IMR-90 (cell line): ENCODE results near the gene ILDR2. TPM values are rescaled to one million over a fixed set of nuclear protein-coding genes. Genes with fewer than 3 reads are reported as not detected.

Experiments
- ATAC-seq: fragments of 200-7000 bp; cut with Tn5 transposase; 2 replicates; pipeline ENCODE4 v1.9.1; 2020; ENCODE audit warnings: low read depth, mild to moderate bottlenecking, moderate library complexity
- BruUV-seq: library from RNA; stranded (reverse); fragments of 400-500 nt; replicated peaks from 2 replicates; lab custom pipeline; 2021; lab: Mats Ljungman, UMichigan
- CTCF ChIA-PET: fragments of 300-600 bp; formaldehyde crosslinking; extraction: SDS; loops from one replicate; lab custom pipeline; 2021; ENCODE audit warnings: antibody characterized with exemption; lab: Yijun Ruan, JAX
- POLR2A ChIA-PET: fragments of 300-600 bp; sonication (Branson Sonifier 250); formaldehyde crosslinking; loops from one replicate; lab custom pipeline; 2022; ENCODE audit warnings: antibody characterized with exemption; ENCODE audit not compliant: unreplicated experiment; lab: Charles Lee
- DNase-seq: peaks from one replicate; pipeline ENCODE4 v3.0.0; 2013
- H2AFZ ChIP-seq: replicated peaks from 2 replicates; pipeline ENCODE3; 2013; ENCODE audit warnings: low read length, mild to moderate bottlenecking; ENCODE audit not compliant: poor library complexity
- H2AK5ac ChIP-seq: 2 replicates; pipeline ENCODE4 v1.6.1; 2013; ENCODE audit warnings: low read depth, low read length, inconsistent platforms
- H2AK9ac ChIP-seq: replicated peaks from 2 replicates; pipeline ENCODE3; 2013; ENCODE audit warnings: mild to moderate bottlenecking, low read depth, low read length, moderate library complexity; ENCODE audit not compliant: poor library complexity
- H2BK120ac ChIP-seq: 2 replicates; pipeline ENCODE4 v1.6.1; 2013; ENCODE audit warnings: low read depth, low read length, inconsistent platforms
- H2BK15ac ChIP-seq: 3 replicates; pipeline ENCODE4 v1.6.1; 2013; ENCODE audit warnings: low read depth, low read length, inconsistent platforms
- H2BK20ac ChIP-seq: 2 replicates; pipeline ENCODE4 v1.6.1; 2013; ENCODE audit warnings: low read depth, mild to moderate bottlenecking, inconsistent platforms, low read length, moderate library complexity
- H2BK5ac ChIP-seq: 2 replicates; pipeline ENCODE4 v1.6.1; 2013; ENCODE audit warnings: mild to moderate bottlenecking, low read depth, low read length, inconsistent platforms; ENCODE audit not compliant: poor library complexity, severe bottlenecking
- H3K14ac ChIP-seq: replicated peaks from 2 replicates; pipeline ENCODE4 v1.6.1; 2013; ENCODE audit warnings: low read depth, low read length, inconsistent platforms
- H3K18ac ChIP-seq: 2 replicates; pipeline ENCODE4 v1.6.1; 2013; ENCODE audit warnings: low read depth, low read length, control low read depth
- H3K23ac ChIP-seq: 2 replicates; pipeline ENCODE4 v1.6.1; 2013; ENCODE audit warnings: low read depth, low read length, inconsistent platforms
- H3K27ac ChIP-seq: 2 replicates; pipeline ENCODE4 v1.5.1; 2013; ENCODE audit warnings: mild to moderate bottlenecking, control low read depth, low read length; ENCODE audit not compliant: insufficient read depth
- H3K27me3 ChIP-seq: 2 replicates; pipeline ENCODE4 v1.6.1; 2013; ENCODE audit warnings: low read length; ENCODE audit not compliant: control insufficient read depth, insufficient read depth
- H3K36me3 ChIP-seq: 2 replicates; pipeline ENCODE4 v1.6.1; 2013; ENCODE audit warnings: low read length, mixed read lengths; ENCODE audit not compliant: control insufficient read depth, insufficient read depth
- H3K4ac ChIP-seq: 2 replicates; pipeline ENCODE4 v1.6.1; 2013; ENCODE audit warnings: low read depth, low read length, inconsistent platforms
- H3K4me1 ChIP-seq: 2 replicates; pipeline ENCODE4 v1.6.1; 2013; ENCODE audit warnings: low read length, mixed read lengths; ENCODE audit not compliant: control insufficient read depth, insufficient read depth
- H3K4me2 ChIP-seq: 2 replicates; pipeline ENCODE4 v1.6.1; 2013; ENCODE audit warnings: low read depth, mild to moderate bottlenecking, control low read depth, low read length, moderate library complexity
- H3K4me3 ChIP-seq: 2 replicates; pipeline ENCODE4 v1.5.1; 2013; ENCODE audit warnings: low read depth, mild to moderate bottlenecking, control low read depth, low read length, moderate library complexity; ENCODE audit not compliant: insufficient read depth
- H3K56ac ChIP-seq: 2 replicates; pipeline ENCODE4 v1.6.1; 2013; ENCODE audit warnings: low read length, inconsistent platforms; ENCODE audit not compliant: insufficient read depth; ENCODE audit errors: extremely low read depth
- H3K79me1 ChIP-seq, 2 experiments: 2 replicates each; pipeline ENCODE4 v1.6.1; 2013; ENCODE audit warnings: low read length in 2 of 2, inconsistent platforms in 1 of 2, low read depth in 1 of 2
- H3K9ac ChIP-seq: 2 replicates; pipeline ENCODE4 v1.6.1; 2013; ENCODE audit warnings: low read depth, low read length, control low read depth
- H3K9me1 ChIP-seq: 2 replicates; pipeline ENCODE4 v1.6.1; 2013; ENCODE audit warnings: low read length, inconsistent platforms; ENCODE audit not compliant: insufficient read depth
- H3K9me3 ChIP-seq: 2 replicates; pipeline ENCODE4 v1.6.1; 2013; ENCODE audit warnings: low read length; ENCODE audit not compliant: control insufficient read depth, insufficient read depth
- H4K20me1 ChIP-seq: 2 replicates; pipeline ENCODE4 v1.6.1; 2013; ENCODE audit warnings: low read length, inconsistent platforms; ENCODE audit not compliant: insufficient read depth
- H4K5ac ChIP-seq: 2 replicates; pipeline ENCODE4 v1.6.1; 2013; ENCODE audit warnings: mild to moderate bottlenecking, low read depth, low read length, control low read depth
- H4K8ac ChIP-seq, 2 experiments: 2 replicates each; pipeline ENCODE4 v1.6.1; 2013; ENCODE audit warnings: low read depth in 2 of 2, low read length in 2 of 2, control low read depth in 1 of 2, inconsistent platforms in 1 of 2
- H4K91ac ChIP-seq: 2 replicates; pipeline ENCODE4 v1.6.1; 2013; ENCODE audit warnings: low read depth, low read length, inconsistent platforms; ENCODE audit not compliant: insufficient read depth
- BHLHE40 ChIP-seq: fragments of 150-350 bp; IDR thresholded peaks from 2 replicates; pipeline ENCODE4 v1.6.1; 2016; ENCODE audit warnings: mild to moderate bottlenecking, low read depth, low read length
- CEBPB ChIP-seq: IDR thresholded peaks from 2 replicates; pipeline ENCODE4 v1.6.1; 2012; ENCODE audit warnings: low read depth, low read length, improper control_type of control experiment
- CHD1 ChIP-seq: IDR thresholded peaks from 2 replicates; pipeline ENCODE4 v1.6.1; 2012; ENCODE audit warnings: low read depth, low read length, improper control_type of control experiment
- CTCF ChIP-seq: conservative IDR thresholded peaks from 2 replicates; pipeline ENCODE4 v1.5.1; 2012; ENCODE audit warnings: mild to moderate bottlenecking, low read depth, low read length, improper control_type of control experiment
- FOS ChIP-seq: fragments of 150-350 bp; IDR thresholded peaks from 2 replicates; pipeline ENCODE4 v1.6.1; 2016; ENCODE audit warnings: low read depth, low read length
- MAFK ChIP-seq: IDR thresholded peaks from 2 replicates; pipeline ENCODE4 v1.6.1; 2012; ENCODE audit warnings: low read depth, low read length, improper control_type of control experiment
- MAZ ChIP-seq: IDR thresholded peaks from 2 replicates; pipeline ENCODE4 v1.6.1; 2012; ENCODE audit warnings: low read depth, mild to moderate bottlenecking, low read length, improper control_type of control experiment, moderate library complexity, borderline replicate concordance
- MXI1 ChIP-seq: IDR thresholded peaks from 2 replicates; pipeline ENCODE4 v1.6.1; 2012; ENCODE audit warnings: low read depth, mild to moderate bottlenecking, low read length, moderate library complexity, borderline replicate concordance
- NFE2L2 ChIP-seq: fragments of 150-350 bp; IDR thresholded peaks from 2 replicates; pipeline ENCODE4 v1.6.1; 2016; ENCODE audit warnings: low read depth, mild to moderate bottlenecking, low read length
- POLR2A ChIP-seq: IDR thresholded peaks from 2 replicates; pipeline ENCODE4 v1.6.1; 2012; ENCODE audit warnings: mild to moderate bottlenecking, low read depth, low read length
- RAD21 ChIP-seq: IDR thresholded peaks from 2 replicates; pipeline ENCODE4 v1.6.1; 2012; ENCODE audit warnings: low read length, improper control_type of control experiment
- RCOR1 ChIP-seq: IDR thresholded peaks from 2 replicates; pipeline ENCODE4 v1.6.1; 2012; ENCODE audit warnings: mild to moderate bottlenecking, low read length, improper control_type of control experiment; ENCODE audit not compliant: insufficient replicate concordance
- RFX5 ChIP-seq: IDR thresholded peaks from 2 replicates; pipeline ENCODE4 v1.8.0; 2012; ENCODE audit warnings: low read depth, mild to moderate bottlenecking, low read length, moderate library complexity
- SMC3 ChIP-seq: fragments of 150-350 bp; IDR thresholded peaks from 2 replicates; pipeline ENCODE4 v1.6.1; 2016; ENCODE audit warnings: low read depth, mild to moderate bottlenecking, antibody characterized with exemption, low read length, moderate library complexity
- USF2 ChIP-seq: fragments of 150-350 bp; IDR thresholded peaks from 2 replicates; pipeline ENCODE4 v1.6.1; 2017; ENCODE audit warnings: mild to moderate bottlenecking, antibody characterized with exemption, low read length, low read depth
- WGBS, 2 experiments: methylation state at CpG; one replicate each; pipeline versions ENCODE4 v1.1.5 to v1.1.7; 2013; ENCODE audit warnings: missing lambda C conversion rate in 2 of 2; ENCODE audit not compliant: insufficient read length in 1 of 2; ENCODE audit errors: extremely low coverage in 2 of 2; 5-methylcytosine and 5-hydroxymethylcytosine counted together
- dilution Hi-C: fragments of 300-500 bp; cut with HindIII; formaldehyde crosslinking; loops from one replicate; pipeline ENCODE4 v1.14.3; 2018; ENCODE audit warnings: low sequenced_read_pairs; ENCODE audit not compliant: unreplicated experiment
- in situ Hi-C: fragments of 300-500 bp; cut with MboI; formaldehyde crosslinking; loops from 3 replicates; pipeline ENCODE4 v1.14.3; 2019; ENCODE audit warnings: low sequenced_read_pairs, inconsistent platforms, mixed read lengths
- intact Hi-C: fragments of 100-400 bp; cut with micrococcal nuclease; formaldehyde crosslinking; loops from 2 replicates; pipeline ENCODE4 v1.10.0; 2022
- polyA plus RNA-seq, 3 experiments: library from polyadenylated mRNA; depleted of rRNA; stranded (reverse); fragments of >200 nt; gene quantifications; 2 replicates each; pipeline ENCODE4 v1.2.3, GENCODE V29; 2012; ENCODE audit warnings: low replicate concordance in 1 of 3
- total RNA-seq: library from RNA; depleted of rRNA; stranded (reverse); fragments of >200 nt; gene quantifications from 2 replicates; pipeline ENCODE4 v1.2.3, GENCODE V29; 2012
- TF ChIP-seq, protein P1 (sequence below): fragments of 150-350 bp; IDR thresholded peaks from 2 replicates; pipeline ENCODE4 v1.6.1; 2016; ENCODE audit warnings: low read depth, mild to moderate bottlenecking, low read length, moderate library complexity, borderline replicate concordance

Gene ILDR2
- total and polyA plus RNA-seq, 2 of the 4 experiments (the other 2 are of a cell fraction): under 0.01 TPM; not detected in 1

DNA sequence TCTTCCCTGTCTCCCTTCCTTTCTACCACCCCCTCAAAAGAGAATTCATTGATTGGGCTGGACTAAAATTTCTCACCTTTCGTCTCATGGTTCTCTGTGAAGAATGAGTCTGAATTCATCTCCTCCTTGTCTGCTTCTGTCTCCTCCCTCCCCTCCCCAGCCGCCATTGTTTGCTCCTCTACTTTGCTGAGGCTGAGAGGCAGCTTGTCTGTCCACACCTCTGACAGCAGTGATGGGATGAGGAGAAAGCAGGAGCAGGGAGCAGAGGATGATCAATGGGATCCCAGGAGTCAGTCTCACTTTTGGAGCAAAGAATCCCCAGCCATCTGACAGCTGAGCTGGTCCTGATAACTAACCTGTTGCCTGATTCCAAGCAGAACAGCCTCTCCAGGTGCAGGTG, 2.5 kb downstream of the ILDR2 start:
- H3K56ac ChIP-seq: no peak overlapping the region
- BruUV-seq: no TSS peak
- H2AK5ac ChIP-seq: no peak overlapping the region
- H3K79me1 ChIP-seq: no peaks in the 10 kb centered on the region
- no peak overlapping the region for H3K18ac ChIP-seq
- no peaks in the 10 kb centered on the region for H3K36me3 ChIP-seq
- no peak overlapping the region for H3K27ac ChIP-seq
- intact Hi-C loops (no loop called here), dilution Hi-C loops (no loop called here), in situ Hi-C loops (no loop called here)
- no peaks in the 10 kb centered on the region for H3K4me1 ChIP-seq
- H2BK120ac ChIP-seq: no peak overlapping the region
- no peak overlapping the region for H3K4me3 ChIP-seq
- no peaks in the 10 kb centered on the region for H3K9me1 ChIP-seq
- ATAC-seq (no peak), DNase-seq (no peak)
- H3K9ac ChIP-seq: no peak overlapping the region
- H4K8ac ChIP-seq: no peak overlapping the region
- H3K23ac ChIP-seq: no peak overlapping the region
- TF ChIP-seq MAFK (no peak), RCOR1 (no peak), POLR2A (no peak), MXI1 (no peak), SMC3 (no peak), FOS (no peak), BHLHE40 (no peak), CTCF (no peak), CHD1 (no peak), RAD21 (no peak), CEBPB (no peak), USF2 (no peak), NFE2L2 (no peak), RFX5 (no peak), MAZ (no peak)
- TF ChIP-seq, protein P1, sequence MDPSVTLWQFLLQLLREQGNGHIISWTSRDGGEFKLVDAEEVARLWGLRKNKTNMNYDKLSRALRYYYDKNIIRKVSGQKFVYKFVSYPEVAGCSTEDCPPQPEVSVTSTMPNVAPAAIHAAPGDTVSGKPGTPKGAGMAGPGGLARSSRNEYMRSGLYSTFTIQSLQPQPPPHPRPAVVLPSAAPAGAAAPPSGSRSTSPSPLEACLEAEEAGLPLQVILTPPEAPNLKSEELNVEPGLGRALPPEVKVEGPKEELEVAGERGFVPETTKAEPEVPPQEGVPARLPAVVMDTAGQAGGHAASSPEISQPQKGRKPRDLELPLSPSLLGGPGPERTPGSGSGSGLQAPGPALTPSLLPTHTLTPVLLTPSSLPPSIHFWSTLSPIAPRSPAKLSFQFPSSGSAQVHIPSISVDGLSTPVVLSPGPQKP: no peak
- no peak overlapping the region for H3K14ac ChIP-seq
- no peak overlapping the region for H3K4ac ChIP-seq
- no peak overlapping the region for H2BK20ac ChIP-seq
- CTCF ChIA-PET: no interaction called here
- no peak overlapping the region for H2BK5ac ChIP-seq
- H2AK9ac ChIP-seq: no peak overlapping the region
- WGBS, 2 experiments: no CpG with 5 or more reads among the region's 2 CpGs
- no peak overlapping the region for H4K91ac ChIP-seq
- H4K20me1 ChIP-seq: no peaks in the 10 kb centered on the region
- no peak overlapping the region for H2AFZ ChIP-seq
- peaks cover 39% of the 10 kb centered on the region for H3K27me3 ChIP-seq
- no peaks in the 10 kb centered on the region for H3K9me3 ChIP-seq
- H4K5ac ChIP-seq: no peak overlapping the region
- POLR2A ChIA-PET: no interaction called here
- H2BK15ac ChIP-seq: no peak overlapping the region
- no peak overlapping the region for H3K4me2 ChIP-seq
